Prostate gland (tissue), 2 donors: ENCODE data around the gene SCAMP2. TPM values are rescaled to one million over a fixed set of nuclear protein-coding genes. Genes with fewer than 3 reads are reported as not detected.

ENCODE experiments used
- DNase-seq: peaks from one replicate; pipeline ENCODE4 v3.0.0-alpha.2; 2019; ENCODE audit warnings: low spot score
- H3K27ac ChIP-seq, 2 donors: fragments of 200-600 bp; sonication (generic); 2 replicates each; pipeline ENCODE4 v1.5.1; 2017 to 2019
- H3K27me3 ChIP-seq: fragments of 200-600 bp; sonication (generic); replicated peaks from 2 replicates; pipeline ENCODE4 v1.5.1; 2019; ENCODE audit not compliant: insufficient read depth
- H3K36me3 ChIP-seq, 2 donors: fragments of 200-600 bp; sonication (generic); 1 replicate in 1 of 2; 2 replicates in 1 of 2; pipeline versions ENCODE4 v1.5.1 to v1.8.1; 2017 to 2019
- H3K4me1 ChIP-seq: fragments of 200-600 bp; sonication (generic); replicated peaks from 2 replicates; pipeline ENCODE4 v1.5.1; 2019
- H3K4me3 ChIP-seq, 2 donors: fragments of 200-600 bp; sonication (generic); 2 replicates each; pipeline ENCODE4 v1.5.1; 2017 to 2019
- H3K9me3 ChIP-seq: fragments of 200-600 bp; sonication (generic); 2 replicates; pipeline ENCODE4 v1.5.1; 2017
- CTCF ChIP-seq, 4 experiments: fragments of 200-600 bp in 2 of 4; fragments of 450-650 bp in 2 of 4; sonication (generic) in 2 of 4; IDR thresholded peaks; 1 replicate in 3 of 4; 2 replicates in 1 of 4; pipeline ENCODE4 v1.5.1; 2016 to 2019; ENCODE audit warnings: antibody characterized with exemption in 4 of 4, mild to moderate bottlenecking in 2 of 4, moderate library complexity in 2 of 4
- POLR2A ChIP-seq: fragments of 450-650 bp; IDR thresholded peaks from one replicate; pipeline ENCODE4 v1.6.1; 2016; ENCODE audit warnings: antibody characterized with exemption, mild to moderate bottlenecking
- POLR2AphosphoS5 ChIP-seq: sonication (generic); formaldehyde crosslinking; IDR thresholded peaks from one replicate; pipeline ENCODE4 v1.6.1; 2017; ENCODE audit warnings: antibody characterized with exemption
- WGBS: methylation state at CpG from one replicate; pipeline ENCODE4 v1.1.5; 2018; 5-methylcytosine and 5-hydroxymethylcytosine counted together
- intact Hi-C: fragments of 100-400 bp; cut with DNase I; formaldehyde crosslinking; loops from one replicate; pipeline ENCODE4 v1.14.2; 2022
- total RNA-seq, 2 donors: library from RNA; depleted of rRNA; stranded (reverse); fragments of >200 nt; gene quantifications; one replicate each; pipeline ENCODE4 v1.1.0, GENCODE V29; 2016

The SCAMP2 gene
- total RNA-seq, 2 donors from 2014 or later: 101 to 103 TPM

GRCh38 chr15:74843891-74844299, 29.3 kb downstream of the SCAMP2 start:
- intact Hi-C loops: loop anchor here (5.0 kb wide), 2 partner anchors 62 to 63 kb away; partner anchors contain the start of genes CSK and FAM219B

GRCh38 chr15:74843445-74843828, 29.7 kb downstream of the SCAMP2 start:
- Histone ChIP-seq H3K36me3 (peaks cover 0 to 3% of the 10 kb centered on the region in 2 donors), H3K4me1 (peaks cover 10% of the 10 kb centered on the region), H3K27me3 (no peaks in the 10 kb centered on the region), H3K9me3 (no peaks in the 10 kb centered on the region), H3K4me3 (peak overlapping the region; percentile 88 to 95), H3K27ac (peak overlapping the region; percentile 89 to 94)
- TF ChIP-seq POLR2AphosphoS5 (no peak), CTCF (IDR thresholded peaks at IDR 0.05) (no peak), POLR2A (no peak)
- WGBS: 14% methylated on average over 15 of the region's 18 CpGs
- no peak for DNase-seq
- intact Hi-C loops: loop anchor here (5.0 kb wide), 2 partner anchors 61 to 64 kb away; partner anchors contain the start of genes CSK and FAM219B

More at GRCh38 chr15:74843891-74844299, 29.3 kb downstream of the SCAMP2 start:
- Histone ChIP-seq H3K36me3 (peaks cover 0 to 6% of the 10 kb centered on the region in 2 donors), H3K27me3 (no peaks in the 10 kb centered on the region), H3K27ac (peak overlapping the region; percentile 89 to 94), H3K4me1 (peaks cover 10% of the 10 kb centered on the region), H3K9me3 (no peaks in the 10 kb centered on the region), H3K4me3 (no peak overlapping the region)
- 51% methylated on average over 12 of the region's 12 CpGs for WGBS
- DNase-seq: no peak
- TF ChIP-seq CTCF (IDR thresholded peaks at IDR 0.05) (no peak), POLR2A (no peak), POLR2AphosphoS5 (no peak)

GRCh38 chr15:74842581-74843444, 30.4 kb downstream of the SCAMP2 start, which contains the start of gene ULK3:
ULK3 (minus strand) TSS chr15:74843156; CDS start chr15:74843105, 51 bp downstream.
- DNase-seq: peak; percentile 86
- peaks cover 10% of the 10 kb centered on the region for H3K4me1 ChIP-seq
- peak; percentile 65 to 94 (median 82) for TF ChIP-seq CTCF (IDR thresholded peaks at IDR 0.05)
- TF ChIP-seq POLR2A: peak; percentile 38
- peak; percentile 72 for TF ChIP-seq POLR2AphosphoS5
- intact Hi-C loops: loop anchor here (5.0 kb wide), 2 partner anchors 61 to 64 kb away; partner anchors contain the start of genes CSK and FAM219B
- H3K9me3 ChIP-seq: no peaks in the 10 kb centered on the region
- no peaks in the 10 kb centered on the region for H3K27me3 ChIP-seq
- no peaks in the 10 kb centered on the region for H3K36me3 ChIP-seq
- H3K27ac ChIP-seq: peak within 1 kb of the TSS; percentile 89 to 94
- peak within 1 kb of the TSS; percentile 88 to 95 for H3K4me3 ChIP-seq
- under 1% methylated on average over 31 of the region's 84 CpGs for WGBS

- Histone ChIP-seq H3K27me3 (no peaks in the 10 kb centered on the region), H3K27ac (no peak overlapping the region), H3K4me3 (peak overlapping the region; percentile 88 to 95), H3K4me1 (peaks cover 10% of the 10 kb centered on the region), H3K9me3 (no peaks in the 10 kb centered on the region), H3K36me3 (no peaks in the 10 kb centered on the region)
- no peak for DNase-seq
- TF ChIP-seq POLR2AphosphoS5: no peak
- no peak for TF ChIP-seq CTCF (IDR thresholded peaks at IDR 0.05)
- no peak for TF ChIP-seq POLR2A
- WGBS: 68% methylated on average over 14 of the region's 14 CpGs
- intact Hi-C loops: loop anchor here (5.0 kb wide), 2 partner anchors 60 to 65 kb away; partner anchors contain the start of genes CSK and FAM219B
Observed at GRCh38 chr15:74841891-74842373, 31.2 kb downstream of the SCAMP2 start.
